GM18511 (cell line): ENCODE data around the gene LDB2.

Experiments used
- ATAC-seq: cut with Tn5 transposase; IDR thresholded peaks from one replicate; pipeline ENCODE4 v1.9.1; 2021; ENCODE audit warnings: mild to moderate bottlenecking, moderate library complexity; ENCODE audit not compliant: unreplicated experiment

LDB2 gene

GRCh38 chr4:16728111-16728510 lies 170.3 kb downstream of the LDB2 start:
- no peak for ATAC-seq

- no peak for ATAC-seq
Observed at GRCh38 chr4:16727218-16727617, 171.2 kb downstream of the LDB2 start.

- no peak for ATAC-seq
Observed at GRCh38 chr4:16726368-16727050, 171.9 kb downstream of the LDB2 start.

GRCh38 chr4:16725252-16725651 lies 173.2 kb downstream of the LDB2 start:
- no peak for ATAC-seq

- ATAC-seq, result no peak
Observed at GRCh38 chr4:16722416-16722815, 176.0 kb downstream of the LDB2 start.

- no peak for ATAC-seq
Observed at GRCh38 chr4:16721613-16722291, 176.7 kb downstream of the LDB2 start.

GRCh38 chr4:16720761-16721160 lies 177.7 kb downstream of the LDB2 start:
- no peak for ATAC-seq

- ATAC-seq, result no peak
Observed at GRCh38 chr4:16717266-16717970, 181.0 kb downstream of the LDB2 start.

- no peak for ATAC-seq
Observed at GRCh38 chr4:16715482-16715881, 183.0 kb downstream of the LDB2 start.

- no peak for ATAC-seq
Observed at GRCh38 chr4:16714191-16714590, 184.3 kb downstream of the LDB2 start.

- no peak for ATAC-seq
Observed at GRCh38 chr4:16713696-16714095, 184.7 kb downstream of the LDB2 start.

GRCh38 chr4:16713271-16713670 lies 185.2 kb downstream of the LDB2 start:
- no peak for ATAC-seq

GRCh38 chr4:16710198-16710597 lies 188.2 kb downstream of the LDB2 start:
- no peak for ATAC-seq

GRCh38 chr4:16707874-16708273 lies 190.6 kb downstream of the LDB2 start:
- no peak for ATAC-seq

- no peak for ATAC-seq
Observed at GRCh38 chr4:16706251-16706650, 192.2 kb downstream of the LDB2 start.

- ATAC-seq, result no peak
Observed at GRCh38 chr4:16705341-16705740, 193.1 kb downstream of the LDB2 start.

GRCh38 chr4:16704489-16704888 lies 194.0 kb downstream of the LDB2 start:
- no peak for ATAC-seq

GRCh38 chr4:16695896-16696295 lies 202.5 kb downstream of the LDB2 start:
- ATAC-seq, result no peak

- no peak for ATAC-seq
Observed at GRCh38 chr4:16694884-16695276, 203.6 kb downstream of the LDB2 start.

GRCh38 chr4:16694173-16694883 lies 204.1 kb downstream of the LDB2 start:
- ATAC-seq, result no peak

- ATAC-seq, result no peak
Observed at GRCh38 chr4:16693641-16694040, 204.8 kb downstream of the LDB2 start.
